Upper lobe of left lung (tissue), 6 donors: Measurements from ENCODE around the gene ACAA1. TPM values are rescaled to one million over a fixed set of nuclear protein-coding genes. Genes with fewer than 3 reads are reported as not detected.

ENCODE experiments used
- ATAC-seq, 2 donors: fragments of 200-7000 bp; cut with Tn5 transposase; one replicate each; pipeline ENCODE4 v1.9.1; 2022; ENCODE audit warnings: mild to moderate bottlenecking in 2 of 2, moderate library complexity in 2 of 2; ENCODE audit not compliant: low FRiP score in 2 of 2
- DNase-seq, 2 donors: peaks; one replicate each; pipeline ENCODE4 v3.0.0-alpha.2; 2019 to 2020
- H3K27ac ChIP-seq, 4 donors: fragments of 200-600 bp; sonication (generic); one replicate each; pipeline ENCODE4 v1.5.1; 2016 to 2019
- H3K27me3 ChIP-seq, 4 donors: fragments of 200-600 bp; sonication (generic); one replicate each; pipeline ENCODE4 v1.5.1; 2017 to 2019
- H3K36me3 ChIP-seq, 4 donors: fragments of 200-600 bp; sonication (generic); one replicate each; pipeline ENCODE4 v1.5.1; 2016 to 2019
- H3K4me1 ChIP-seq, 4 donors: fragments of 200-600 bp; sonication (generic); one replicate each; pipeline ENCODE4 v1.5.1; 2018 to 2019
- H3K4me3 ChIP-seq, 4 donors: fragments of 200-600 bp; sonication (generic); one replicate each; pipeline ENCODE4 v1.5.1; 2017 to 2019; ENCODE audit warnings: mild to moderate bottlenecking in 2 of 4, moderate library complexity in 1 of 4
- H3K9me3 ChIP-seq, 4 donors: fragments of 200-600 bp; sonication (generic); one replicate each; pipeline ENCODE4 v1.5.1; 2018 to 2019
- EP300 ChIP-seq, 4 donors: sonication (generic); formaldehyde crosslinking; IDR thresholded peaks; one replicate each; pipeline ENCODE4 v1.5.1; 2017; ENCODE audit warnings: antibody characterized with exemption in 4 of 4, control low read depth in 2 of 4
- POLR2A ChIP-seq, 4 donors: fragments of 450-650 bp; IDR thresholded peaks; one replicate each; pipeline ENCODE4 v1.5.1; 2016 to 2017; ENCODE audit warnings: antibody characterized with exemption in 4 of 4, mild to moderate bottlenecking in 2 of 4
- POLR2AphosphoS5 ChIP-seq, 2 donors: sonication (generic); formaldehyde crosslinking; IDR thresholded peaks; one replicate each; pipeline ENCODE4 v1.5.1; 2017; ENCODE audit warnings: antibody characterized with exemption in 2 of 2
- WGBS, 2 donors: methylation state at CpG; one replicate each; pipeline ENCODE4 v1.1.5; 2017 to 2018; 5-methylcytosine and 5-hydroxymethylcytosine counted together
- total RNA-seq, 6 donors: library from RNA; depleted of rRNA in 4 of 6; stranded (reverse); fragments of >200 nt in 4 of 6; gene quantifications; one replicate each; pipeline versions ENCODE4 v1.1.0 to v1.2.1, GENCODE V29; 2016 to 2021
- TF ChIP-seq, protein P1 (sequence below), 6 experiments: fragments of 450-650 bp in 4 of 6; fragments of 200-600 bp in 2 of 6; sonication (generic) in 2 of 6; IDR thresholded peaks; one replicate each; pipeline ENCODE4 v1.5.1; 2016 to 2019; ENCODE audit warnings: antibody characterized with exemption in 6 of 6
- donor health status: DM: no; HTN: no; CAD: no; lungs with moderate emphysema.
- donor health status: DM: no; HTN: yes; CAD: no; lungs with severe emphysema.

Gene ACAA1
- total RNA-seq, 6 donors from 2014 or later = 67.1 to 170 (median 116) TPM

DNA sequence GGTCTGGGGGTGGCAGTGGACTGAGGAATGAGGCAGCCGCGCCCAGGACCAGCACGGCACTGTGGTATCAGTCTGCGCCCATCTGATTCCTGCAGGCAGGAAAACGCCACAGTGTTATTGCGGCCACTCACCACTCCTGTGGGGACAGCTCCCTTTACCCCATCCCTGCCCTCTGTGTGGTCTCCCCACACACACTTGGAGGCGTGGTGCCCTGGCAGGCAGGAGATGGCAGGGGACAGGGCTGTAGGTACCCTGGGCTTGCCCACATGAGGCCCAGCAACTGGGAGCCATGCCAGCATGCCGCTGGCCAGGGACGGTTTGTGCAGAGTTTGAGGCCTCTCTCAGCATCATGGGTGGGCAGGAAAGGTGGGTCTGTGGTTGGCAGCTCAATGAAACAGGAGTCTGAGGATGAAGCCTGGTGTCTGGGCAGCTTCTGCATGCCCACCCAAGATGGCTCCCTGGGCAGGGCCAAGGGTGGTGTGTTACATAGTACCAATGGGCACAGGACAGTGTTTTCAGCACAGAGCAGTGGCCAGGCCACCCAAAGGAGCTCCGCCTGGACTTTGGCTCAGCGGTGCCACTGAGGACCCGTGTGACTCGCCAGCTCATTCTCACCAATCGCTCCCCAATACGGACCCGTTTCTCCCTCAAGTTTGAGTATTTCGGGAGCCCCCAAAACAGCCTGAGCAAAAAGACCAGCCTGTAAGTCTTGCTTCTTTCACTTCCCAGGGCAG, 27.2 kb downstream of the ACAA1 start:
- Histone ChIP-seq H3K4me3 (no peak overlapping the region), H3K36me3 (no peaks in the 10 kb centered on the region), H3K27ac (no peak overlapping the region), H3K27me3 (no peaks in the 10 kb centered on the region), H3K4me1 (peaks cover 0 to 6% (median 0%) of the 10 kb centered on the region in 4 donors), H3K9me3 (no peaks in the 10 kb centered on the region)
- DNase-seq (peak in 1 of 2 donors; percentile 41), ATAC-seq (no peak)
- 83 to 94% methylated on average over 8 to 17 of the region's 17 CpGs for WGBS, 2 donors
- TF ChIP-seq POLR2A (IDR thresholded peaks at IDR 0.05) (no peak), POLR2AphosphoS5 (IDR thresholded peaks at IDR 0.05) (no peak), EP300 (IDR thresholded peaks at IDR 0.05) (no peak)
- TF ChIP-seq, protein P1, sequence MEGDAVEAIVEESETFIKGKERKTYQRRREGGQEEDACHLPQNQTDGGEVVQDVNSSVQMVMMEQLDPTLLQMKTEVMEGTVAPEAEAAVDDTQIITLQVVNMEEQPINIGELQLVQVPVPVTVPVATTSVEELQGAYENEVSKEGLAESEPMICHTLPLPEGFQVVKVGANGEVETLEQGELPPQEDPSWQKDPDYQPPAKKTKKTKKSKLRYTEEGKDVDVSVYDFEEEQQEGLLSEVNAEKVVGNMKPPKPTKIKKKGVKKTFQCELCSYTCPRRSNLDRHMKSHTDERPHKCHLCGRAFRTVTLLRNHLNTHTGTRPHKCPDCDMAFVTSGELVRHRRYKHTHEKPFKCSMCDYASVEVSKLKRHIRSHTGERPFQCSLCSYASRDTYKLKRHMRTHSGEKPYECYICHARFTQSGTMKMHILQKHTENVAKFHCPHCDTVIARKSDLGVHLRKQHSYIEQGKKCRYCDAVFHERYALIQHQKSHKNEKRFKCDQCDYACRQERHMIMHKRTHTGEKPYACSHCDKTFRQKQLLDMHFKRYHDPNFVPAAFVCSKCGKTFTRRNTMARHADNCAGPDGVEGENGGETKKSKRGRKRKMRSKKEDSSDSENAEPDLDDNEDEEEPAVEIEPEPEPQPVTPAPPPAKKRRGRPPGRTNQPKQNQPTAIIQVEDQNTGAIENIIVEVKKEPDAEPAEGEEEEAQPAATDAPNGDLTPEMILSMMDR (IDR thresholded peaks at IDR 0.05) = no peak

DNA sequence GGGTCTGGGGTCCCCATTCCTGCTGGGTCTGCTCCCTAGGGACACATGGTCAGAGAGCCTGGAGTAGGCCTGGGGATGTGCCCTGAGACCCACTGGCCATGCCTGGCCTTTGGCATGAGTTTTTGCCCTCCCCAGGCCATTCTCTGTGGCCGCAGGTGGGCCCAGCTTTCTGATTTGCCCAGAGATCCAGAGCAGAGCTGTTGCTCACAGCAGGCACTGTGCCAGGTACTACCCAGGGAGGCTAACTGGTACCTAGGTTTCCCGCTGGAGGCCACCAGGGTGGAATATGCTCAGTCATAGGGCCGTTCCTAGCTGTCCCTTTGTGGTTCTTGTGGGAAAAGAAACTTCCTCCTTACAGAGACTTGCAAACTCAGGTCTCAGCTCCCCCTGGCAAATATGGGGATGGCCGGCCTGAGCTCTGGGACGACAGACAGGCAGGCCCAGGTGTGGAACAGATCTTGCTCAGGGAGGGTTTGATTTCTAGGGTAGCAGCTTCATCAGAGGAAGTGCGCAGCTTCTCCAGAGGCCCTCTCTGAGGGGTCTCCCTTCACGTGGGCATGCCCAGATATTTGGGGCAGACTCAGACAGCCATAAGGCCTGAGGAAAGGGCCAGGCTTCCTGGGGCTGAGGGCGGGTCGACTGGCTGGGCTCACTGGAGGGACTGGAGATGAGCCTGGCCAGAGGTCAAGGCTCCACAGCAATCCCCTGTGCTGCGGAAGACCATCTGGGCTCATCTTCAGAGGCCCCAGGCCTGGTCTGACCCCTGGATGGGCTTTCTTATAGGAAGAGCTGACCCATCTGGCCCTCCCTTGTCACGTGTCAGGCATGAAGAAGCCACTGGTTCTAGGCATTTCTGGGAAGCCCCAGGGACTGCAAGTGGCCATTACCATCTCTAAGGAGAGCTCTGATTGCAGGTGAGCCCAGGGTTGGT, 28.0 kb downstream of the ACAA1 start:
- H3K36me3 ChIP-seq = no peaks in the 10 kb centered on the region
- peak overlapping the region in 2 of 4 donors; percentile 4 to 68 for H3K27ac ChIP-seq
- ATAC-seq (peak; percentile 23 to 30), DNase-seq (peak in 1 of 2 donors; percentile 63)
- no peaks in the 10 kb centered on the region for H3K27me3 ChIP-seq
- no peaks in the 10 kb centered on the region for H3K9me3 ChIP-seq
- TF ChIP-seq, protein P1 (IDR thresholded peaks at IDR 0.05) = no peak
- TF ChIP-seq POLR2AphosphoS5 (IDR thresholded peaks at IDR 0.05) (no peak), POLR2A (IDR thresholded peaks at IDR 0.05) (no peak), EP300 (IDR thresholded peaks at IDR 0.05) (no peak)
- peaks cover 0 to 6% (median 0%) of the 10 kb centered on the region in 4 donors for H3K4me1 ChIP-seq
- H3K4me3 ChIP-seq = no peak overlapping the region
- WGBS, 2 donors = 76% methylated on average over 11 of the region's 11 CpGs; no CpG with 5 or more reads in 1 of the 2 donors

DNA sequence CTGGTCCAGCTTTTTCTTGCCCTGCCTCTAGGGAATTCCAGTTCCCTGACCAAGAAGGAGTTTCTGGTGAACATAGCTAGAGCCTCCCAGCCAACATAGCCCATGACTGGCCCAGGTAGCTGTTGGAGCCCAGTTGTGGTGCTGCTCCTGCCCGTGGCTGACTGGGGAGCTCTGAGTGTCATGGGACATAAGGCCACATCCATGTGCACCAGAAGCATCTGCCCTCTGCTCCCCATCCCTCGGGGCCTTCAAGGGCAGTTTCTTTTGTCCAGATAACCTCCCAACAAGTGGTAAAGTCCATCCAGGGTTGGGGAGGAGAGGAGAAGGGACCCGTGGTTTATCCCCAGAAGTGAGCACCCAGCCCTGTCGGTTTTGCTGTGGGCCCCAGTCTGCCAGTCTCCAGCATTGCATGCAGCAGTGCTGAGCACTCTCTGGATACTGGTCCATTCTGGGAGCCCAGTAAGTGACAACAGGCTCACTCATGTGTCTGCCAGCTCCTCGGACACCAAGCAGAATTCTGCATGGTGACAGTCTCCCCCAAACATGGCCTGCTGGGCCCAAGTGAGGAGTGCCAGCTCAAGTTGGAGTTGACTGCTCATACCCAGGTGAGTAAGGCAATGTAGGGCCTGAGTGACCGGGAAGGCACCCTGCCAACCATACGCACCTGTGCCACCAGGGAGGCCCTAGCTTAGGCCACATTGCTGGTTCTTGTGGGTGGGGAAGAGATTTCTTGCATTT, 28.8 kb downstream of the ACAA1 start:
- ATAC-seq (peak in 1 of 2 donors; percentile 19), DNase-seq (no peak)
- Histone ChIP-seq H3K4me1 (peaks cover 0 to 6% (median under 1%) of the 10 kb centered on the region in 4 donors), H3K27me3 (no peaks in the 10 kb centered on the region), H3K9me3 (no peaks in the 10 kb centered on the region), H3K36me3 (no peaks in the 10 kb centered on the region), H3K27ac (peak overlapping the region in 2 of 4 donors; percentile 4 to 68), H3K4me3 (no peak overlapping the region)
- 69 to 92% methylated on average over 4 to 7 of the region's 7 CpGs for WGBS, 2 donors
- TF ChIP-seq, protein P1 (IDR thresholded peaks at IDR 0.05) = no peak
- TF ChIP-seq POLR2A (IDR thresholded peaks at IDR 0.05) (no peak), EP300 (IDR thresholded peaks at IDR 0.05) (no peak), POLR2AphosphoS5 (IDR thresholded peaks at IDR 0.05) (no peak)

DNA sequence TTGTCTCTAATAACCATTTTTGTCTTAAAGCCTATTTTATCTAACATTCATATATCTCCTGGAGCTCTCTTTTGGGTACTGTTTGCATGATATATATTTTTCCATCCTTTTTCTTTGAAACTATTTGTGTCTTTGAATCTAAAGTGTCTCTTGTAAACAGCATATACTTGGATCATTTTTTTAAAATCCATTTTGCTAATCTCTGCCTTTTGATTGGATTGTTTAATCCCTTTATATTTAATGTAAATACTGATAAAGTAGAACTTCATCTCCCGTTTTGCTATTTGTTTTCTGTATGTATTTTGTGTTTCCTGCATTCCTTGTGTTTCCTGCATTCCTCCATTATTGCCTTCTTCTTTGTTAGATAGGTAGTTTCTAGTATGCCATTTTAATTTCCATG, 31.4 kb downstream of the ACAA1 start:
- 31 to 42% methylated on average over 1 of the region's 1 CpG for whole genome bisulfite sequencing, 2 donors
- no peak for DNase-seq
- no peak for ATAC-seq

More for the DNA sequence above, 31.4 kb downstream of the ACAA1 start:
- Histone ChIP-seq H3K9me3 (no peaks in the 10 kb centered on the region), H3K36me3 (no peaks in the 10 kb centered on the region), H3K27ac (no peak overlapping the region), H3K4me3 (no peak overlapping the region), H3K27me3 (no peaks in the 10 kb centered on the region), H3K4me1 (peaks cover 4 to 17% (median 10%) of the 10 kb centered on the region in 4 donors)
- TF ChIP-seq EP300 (IDR thresholded peaks at IDR 0.05) = no peak
- TF ChIP-seq, protein P1 (IDR thresholded peaks at IDR 0.05) = no peak
- TF ChIP-seq POLR2A (IDR thresholded peaks at IDR 0.05) = no peak
- no peak for TF ChIP-seq POLR2AphosphoS5 (IDR thresholded peaks at IDR 0.05)
